Thoracic aorta (tissue), 2 donors: ENCODE data around the gene MAGEB16. TPM values are rescaled to one million over a fixed set of nuclear protein-coding genes. Genes with fewer than 3 reads are reported as not detected.

Experiments used
- ATAC-seq: fragments of 150-250 bp; one replicate; pipeline ENCODE4 v1.8.0; 2017; ENCODE audit warnings: low read depth; ENCODE audit not compliant: insufficient number of reproducible peaks, low FRiP score
- DNase-seq: peaks from one replicate; pipeline ENCODE4 v3.0.0-alpha.2; 2020; ENCODE audit warnings: low spot score
- H3K27ac ChIP-seq, 2 donors: fragments of 200-600 bp; sonication (generic); 1 replicate in 1 of 2; 2 replicates in 1 of 2; pipeline ENCODE4 v1.5.1; 2016; ENCODE audit warnings: mild to moderate bottlenecking in 2 of 2, moderate library complexity in 2 of 2
- H3K27me3 ChIP-seq: fragments of 200-600 bp; sonication (generic); replicated peaks from 2 replicates; pipeline ENCODE4 v1.6.0; 2016; ENCODE audit warnings: mild to moderate bottlenecking; ENCODE audit not compliant: insufficient read depth
- H3K36me3 ChIP-seq: fragments of 200-600 bp; sonication (generic); one replicate; pipeline ENCODE4 v1.5.1; 2016
- H3K4me1 ChIP-seq, 2 donors: fragments of 200-600 bp; sonication (generic); 1 replicate in 1 of 2; 2 replicates in 1 of 2; pipeline versions ENCODE4 v1.5.1 to v1.6.0; 2016; ENCODE audit warnings: low read depth in 2 of 2, mild to moderate bottlenecking in 1 of 2; ENCODE audit not compliant: control insufficient read depth in 1 of 2
- H3K4me3 ChIP-seq: fragments of 200-600 bp; sonication (generic); 2 replicates; pipeline ENCODE4 v1.5.1; 2016; ENCODE audit warnings: mild to moderate bottlenecking
- H3K9me3 ChIP-seq: fragments of 200-600 bp; sonication (generic); 2 replicates; pipeline ENCODE4 v1.5.1; 2016
- CTCF ChIP-seq: fragments of 200-600 bp; sonication (generic); IDR thresholded peaks from one replicate; pipeline ENCODE4 v1.5.1; 2019; ENCODE audit warnings: antibody characterized with exemption
- total RNA-seq, 2 donors: library from RNA; depleted of rRNA; stranded (reverse); fragments of >200 nt; gene quantifications; one replicate each; pipeline versions ENCODE4 v1.1.0 to v1.2.3, GENCODE V29; 2016

Gene MAGEB16
- total RNA-seq, 2 donors from 2014 or later = not detected

- no peak for ATAC-seq
Measured at GRCh38 chrX:35841872-35842271, 43.7 kb downstream of the MAGEB16 start.

GRCh38 chrX:35842674-35843073 is 44.5 kb downstream of the MAGEB16 start:
- Histone ChIP-seq H3K36me3 (no peaks in the 10 kb centered on the region), H3K27me3 (no peaks in the 10 kb centered on the region), H3K4me3 (no peak overlapping the region), H3K27ac (no peak overlapping the region), H3K4me1 (no peaks in the 10 kb centered on the region), H3K9me3 (no peaks in the 10 kb centered on the region)
- DNase-seq (no peak), ATAC-seq (no peak)
- TF ChIP-seq CTCF = no peak

More at GRCh38 chrX:35841872-35842271, 43.7 kb downstream of the MAGEB16 start:
- Histone ChIP-seq H3K9me3 (no peaks in the 10 kb centered on the region), H3K27me3 (no peaks in the 10 kb centered on the region), H3K36me3 (no peaks in the 10 kb centered on the region), H3K27ac (no peak overlapping the region), H3K4me1 (no peaks in the 10 kb centered on the region), H3K4me3 (no peak overlapping the region)
- no peak for DNase-seq
- TF ChIP-seq CTCF = no peak

GRCh38 chrX:35847736-35848135 is 49.6 kb downstream of the MAGEB16 start:
- no peaks in the 10 kb centered on the region for H3K4me1 ChIP-seq
- no peak for TF ChIP-seq CTCF
- no peak overlapping the region for H3K4me3 ChIP-seq
- no peaks in the 10 kb centered on the region for H3K36me3 ChIP-seq
- H3K9me3 ChIP-seq = no peaks in the 10 kb centered on the region
- H3K27ac ChIP-seq = no peak overlapping the region
- ATAC-seq = no peak
- no peak for DNase-seq
- no peaks in the 10 kb centered on the region for H3K27me3 ChIP-seq

Other genes with a start within 250 kb of the MAGEB16 start
- not detected for gene CFAP47, start 121.4 kb downstream of the MAGEB16 start, total RNA-seq